Activated naive CD4-positive, alpha-beta T cell treated with anti-CD3 and anti-CD28 coated beads, Interleukin-2, amount 50 U/mL, for 24 hours (primary cell): Measurements from ENCODE around the gene SKI.

Experiments
- H3K27ac Mint-ChIP-seq: one replicate; pipeline ENCODE4 v1.8.0; 2021; ENCODE audit warnings: mild to moderate bottlenecking, mixed read lengths
- H3K27me3 Mint-ChIP-seq: one replicate; pipeline ENCODE4 v1.8.0; 2021; ENCODE audit warnings: mixed read lengths
- H3K36me3 Mint-ChIP-seq: one replicate; pipeline ENCODE4 v1.8.0; 2021; ENCODE audit warnings: mixed read lengths
- H3K4me1 Mint-ChIP-seq: one replicate; pipeline ENCODE4 v1.8.0; 2021; ENCODE audit warnings: mixed read lengths
- H3K4me3 Mint-ChIP-seq: one replicate; pipeline ENCODE4 v1.8.0; 2021; ENCODE audit warnings: mild to moderate bottlenecking, mixed read lengths
- H3K9me3 Mint-ChIP-seq: one replicate; pipeline ENCODE4 v1.8.0; 2021; ENCODE audit warnings: mixed read lengths

The SKI gene

GRCh38 chr1:2310332-2311183 lies 82.4 kb downstream of the SKI start:
- Mint-ChIP-seq H3K27ac (no peak overlapping the region), H3K4me3 (no peak overlapping the region), H3K27me3 (no peaks in the 10 kb centered on the region), H3K9me3 (no peaks in the 10 kb centered on the region), H3K36me3 (peaks cover 10% of the 10 kb centered on the region), H3K4me1 (peaks cover 7% of the 10 kb centered on the region)

- Mint-ChIP-seq H3K27ac (no peak overlapping the region), H3K9me3 (no peaks in the 10 kb centered on the region), H3K36me3 (peaks cover 8% of the 10 kb centered on the region), H3K4me3 (no peak overlapping the region), H3K27me3 (no peaks in the 10 kb centered on the region), H3K4me1 (peaks cover 7% of the 10 kb centered on the region)
Observed at GRCh38 chr1:2311184-2312032, 83.3 kb downstream of the SKI start.

- Mint-ChIP-seq H3K27me3 (no peaks in the 10 kb centered on the region), H3K9me3 (no peaks in the 10 kb centered on the region), H3K4me3 (no peak overlapping the region), H3K4me1 (peaks cover 7% of the 10 kb centered on the region), H3K27ac (no peak overlapping the region), H3K36me3 (peaks cover 8% of the 10 kb centered on the region)
Observed at GRCh38 chr1:2312160-2312514, 84.0 kb downstream of the SKI start.

- Mint-ChIP-seq H3K27me3 (no peaks in the 10 kb centered on the region), H3K36me3 (peaks cover 5% of the 10 kb centered on the region), H3K4me3 (no peak overlapping the region), H3K27ac (no peak overlapping the region), H3K4me1 (peaks cover 7% of the 10 kb centered on the region), H3K9me3 (no peaks in the 10 kb centered on the region)
Observed at GRCh38 chr1:2312515-2313301, 84.6 kb downstream of the SKI start.

- peaks cover 7% of the 10 kb centered on the region for H3K4me1 Mint-ChIP-seq
- no peaks in the 10 kb centered on the region for H3K27me3 Mint-ChIP-seq
- H3K4me3 Mint-ChIP-seq = peak overlapping the region; percentile 15
- peak overlapping the region; percentile 41 for H3K27ac Mint-ChIP-seq
- no peaks in the 10 kb centered on the region for H3K36me3 Mint-ChIP-seq
- H3K9me3 Mint-ChIP-seq = no peaks in the 10 kb centered on the region
Observed at GRCh38 chr1:2313651-2314261, 85.6 kb downstream of the SKI start.

- Mint-ChIP-seq H3K27ac (no peak overlapping the region), H3K27me3 (no peaks in the 10 kb centered on the region), H3K9me3 (no peaks in the 10 kb centered on the region), H3K4me3 (no peak overlapping the region), H3K36me3 (no peaks in the 10 kb centered on the region), H3K4me1 (peaks cover 7% of the 10 kb centered on the region)
Observed at GRCh38 chr1:2314273-2314802, 86.2 kb downstream of the SKI start.

GRCh38 chr1:2314803-2315673 lies 86.9 kb downstream of the SKI start:
- Mint-ChIP-seq H3K4me1 (peaks cover 7% of the 10 kb centered on the region), H3K27ac (no peak overlapping the region), H3K9me3 (no peaks in the 10 kb centered on the region), H3K4me3 (no peak overlapping the region), H3K27me3 (no peaks in the 10 kb centered on the region), H3K36me3 (no peaks in the 10 kb centered on the region)

- Mint-ChIP-seq H3K27ac (no peak overlapping the region), H3K4me1 (peaks cover 7% of the 10 kb centered on the region), H3K9me3 (no peaks in the 10 kb centered on the region), H3K27me3 (no peaks in the 10 kb centered on the region), H3K36me3 (no peaks in the 10 kb centered on the region), H3K4me3 (peak overlapping the region; percentile 49)
Observed at GRCh38 chr1:2315674-2316450, 87.7 kb downstream of the SKI start.

- H3K27ac Mint-ChIP-seq = no peak overlapping the region
- H3K36me3 Mint-ChIP-seq = no peaks in the 10 kb centered on the region
- no peaks in the 10 kb centered on the region for H3K9me3 Mint-ChIP-seq
- no peaks in the 10 kb centered on the region for H3K27me3 Mint-ChIP-seq
- peaks cover 7% of the 10 kb centered on the region for H3K4me1 Mint-ChIP-seq
- H3K4me3 Mint-ChIP-seq = no peak overlapping the region
Observed at GRCh38 chr1:2316451-2316961, 88.4 kb downstream of the SKI start.

GRCh38 chr1:2317230-2318065 lies 89.3 kb downstream of the SKI start:
- Mint-ChIP-seq H3K36me3 (no peaks in the 10 kb centered on the region), H3K9me3 (no peaks in the 10 kb centered on the region), H3K27me3 (no peaks in the 10 kb centered on the region), H3K4me3 (peak overlapping the region; percentile 44), H3K4me1 (peaks cover 7% of the 10 kb centered on the region), H3K27ac (peak overlapping the region; percentile 90)

- Mint-ChIP-seq H3K4me1 (peaks cover 1% of the 10 kb centered on the region), H3K27ac (no peak overlapping the region)
Observed at GRCh38 chr1:2318314-2319278, 90.5 kb downstream of the SKI start.

GRCh38 chr1:2319291-2319690 lies 91.2 kb downstream of the SKI start:
- Mint-ChIP-seq H3K27ac (no peak overlapping the region), H3K4me3 (no peak overlapping the region), H3K9me3 (no peaks in the 10 kb centered on the region), H3K36me3 (no peaks in the 10 kb centered on the region), H3K27me3 (no peaks in the 10 kb centered on the region), H3K4me1 (no peaks in the 10 kb centered on the region)

More at GRCh38 chr1:2318314-2319278, 90.5 kb downstream of the SKI start:
- Mint-ChIP-seq H3K27me3 (no peaks in the 10 kb centered on the region), H3K9me3 (no peaks in the 10 kb centered on the region), H3K36me3 (no peaks in the 10 kb centered on the region), H3K4me3 (no peak overlapping the region)
